ENCODE data around the gene TAF9. TPM values are rescaled to one million over a fixed set of nuclear protein-coding genes. Genes with fewer than 3 reads are reported as not detected.

Gene TAF9
- total and polyA plus RNA-seq, 2 of the 13 experiments (the other 11 are each of a cell fraction or from before 2014, with no cell fraction given): 113 to 218 TPM

DNA sequence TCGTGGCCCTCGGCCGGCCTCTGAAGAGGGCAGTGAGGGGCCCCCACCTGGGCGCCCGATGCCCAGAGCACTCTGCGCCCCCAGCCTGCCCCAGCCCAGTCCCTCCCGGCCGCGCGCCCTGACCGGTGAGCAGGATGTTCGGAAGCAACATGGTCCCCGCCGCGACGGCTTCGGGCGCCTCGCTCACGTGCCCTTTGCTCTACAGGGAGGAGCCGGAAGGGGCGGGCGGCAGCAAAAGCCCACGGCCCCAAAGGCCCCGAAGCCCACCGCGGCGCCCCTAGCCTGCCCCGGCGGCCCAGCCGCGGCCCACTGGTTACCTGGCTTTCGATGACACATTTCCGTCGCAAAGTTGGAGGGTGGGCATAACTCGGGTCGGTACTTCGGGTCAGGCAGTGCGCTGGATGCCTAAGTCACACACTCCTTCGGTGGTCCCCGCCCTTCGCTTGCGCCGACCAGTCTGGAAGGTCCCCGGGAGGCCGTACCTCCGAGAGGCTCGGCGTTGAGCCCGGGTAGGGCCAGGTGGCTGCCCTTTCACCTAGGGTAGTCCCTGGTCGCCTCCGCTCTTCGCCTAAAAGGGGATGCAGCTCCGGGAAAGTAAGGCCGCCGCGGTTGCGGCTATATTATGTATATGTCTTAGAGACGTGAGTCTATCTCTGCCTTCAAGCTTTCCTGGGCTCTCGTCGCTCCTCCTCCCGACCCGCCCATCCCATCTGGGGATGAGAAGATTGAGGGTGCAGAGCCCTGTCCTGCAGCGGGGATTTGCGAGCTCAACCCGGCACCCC, at the start of gene TAF9, which contains the start of the genes AK6 and RAD17 (continued):
- TF ChIP-seq ZGPAT (CRISPR knock-in tag; IDR thresholded peaks at IDR 0.05): peak; percentile 91
- peak; percentile 79; the same call in 1 of the 2 replicates for TF ChIP-seq MTA1 (CRISPR knock-in tag; IDR thresholded peaks at IDR 0.05; ENCODE audit: borderline replicate concordance)
- peak; percentile 97 for TF ChIP-seq SAFB2 (CRISPR knock-in tag; IDR thresholded peaks at IDR 0.05; ENCODE audit: borderline replicate concordance, low read depth)
- peak; percentile 52; the same call in 1 of the 2 replicates for TF ChIP-seq THRA (CRISPR knock-in tag; IDR thresholded peaks at IDR 0.05; ENCODE audit: borderline replicate concordance)
- TF ChIP-seq FOXK1 (CRISPR knock-in tag; IDR thresholded peaks at IDR 0.05; ENCODE audit: borderline replicate concordance, low read depth): peak; percentile 65
- TF ChIP-seq RAD51 (IDR thresholded peaks at IDR 0.05; ENCODE audit: borderline replicate concordance): peak; percentile 6; the same call in 1 of the 2 replicates
- TF ChIP-seq PHF8 (CRISPR knock-in tag; IDR thresholded peaks at IDR 0.05): peak; percentile 85
- TF ChIP-seq ASH2L (IDR thresholded peaks at IDR 0.05; ENCODE audit: insufficient read length, low read depth, low read length): peak; percentile 97
- TF ChIP-seq ZNF713 (CRISPR knock-in tag; IDR thresholded peaks at IDR 0.05): peak; percentile 34; the same call in 1 of the 2 replicates
- no peak for TF ChIP-seq FOXP1 (IDR thresholded peaks at IDR 0.05)
- TF ChIP-seq FOXP1 (CRISPR knock-in tag; IDR thresholded peaks at IDR 0.05): no peak
- peak; percentile 91 for TF ChIP-seq THAP11 (CRISPR knock-in tag; IDR thresholded peaks at IDR 0.05)
- peak; percentile 73 for TF ChIP-seq ZNF747 (CRISPR knock-in tag; IDR thresholded peaks at IDR 0.05; ENCODE audit: borderline replicate concordance)
- TF ChIP-seq, protein P1, sequence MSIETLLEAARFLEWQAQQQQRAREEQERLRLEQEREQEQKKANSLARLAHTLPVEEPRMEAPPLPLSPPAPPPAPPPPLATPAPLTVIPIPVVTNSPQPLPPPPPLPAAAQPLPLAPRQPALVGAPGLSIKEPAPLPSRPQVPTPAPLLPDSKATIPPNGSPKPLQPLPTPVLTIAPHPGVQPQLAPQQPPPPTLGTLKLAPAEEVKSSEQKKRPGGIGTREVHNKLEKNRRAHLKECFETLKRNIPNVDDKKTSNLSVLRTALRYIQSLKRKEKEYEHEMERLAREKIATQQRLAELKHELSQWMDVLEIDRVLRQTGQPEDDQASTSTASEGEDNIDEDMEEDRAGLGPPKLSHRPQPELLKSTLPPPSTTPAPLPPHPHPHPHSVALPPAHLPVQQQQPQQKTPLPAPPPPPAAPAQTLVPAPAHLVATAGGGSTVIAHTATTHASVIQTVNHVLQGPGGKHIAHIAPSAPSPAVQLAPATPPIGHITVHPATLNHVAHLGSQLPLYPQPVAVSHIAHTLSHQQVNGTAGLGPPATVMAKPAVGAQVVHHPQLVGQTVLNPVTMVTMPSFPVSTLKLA (IDR thresholded peaks at IDR 0.05): peak; percentile 61
- TF ChIP-seq CREB1 (IDR thresholded peaks at IDR 0.05): peak; percentile 75
- peak; percentile 49; the same call in 1 of the 2 replicates for TF ChIP-seq CREB1 (CRISPR knock-in tag; IDR thresholded peaks at IDR 0.05)
- TF ChIP-seq, protein P2, sequence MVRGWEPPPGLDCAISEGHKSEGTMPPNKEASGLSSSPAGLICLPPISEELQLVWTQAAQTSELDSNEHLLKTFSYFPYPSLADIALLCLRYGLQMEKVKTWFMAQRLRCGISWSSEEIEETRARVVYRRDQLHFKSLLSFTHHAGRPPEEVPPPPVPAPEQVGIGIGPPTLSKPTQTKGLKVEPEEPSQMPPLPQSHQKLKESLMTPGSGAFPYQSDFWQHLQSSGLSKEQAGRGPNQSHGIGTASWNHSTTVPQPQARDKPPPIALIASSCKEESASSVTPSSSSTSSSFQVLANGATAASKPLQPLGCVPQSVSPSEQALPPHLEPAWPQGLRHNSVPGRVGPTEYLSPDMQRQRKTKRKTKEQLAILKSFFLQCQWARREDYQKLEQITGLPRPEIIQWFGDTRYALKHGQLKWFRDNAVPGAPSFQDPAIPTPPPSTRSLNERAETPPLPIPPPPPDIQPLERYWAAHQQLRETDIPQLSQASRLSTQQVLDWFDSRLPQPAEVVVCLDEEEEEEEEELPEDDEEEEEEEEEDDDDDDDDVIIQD (CRISPR knock-in tag; IDR thresholded peaks at IDR 0.05; ENCODE audit: low read depth): peak; percentile 37; the same call in 1 of the 2 replicates
- peak; percentile 24; the same call in 1 of the 2 replicates for TF ChIP-seq ZNF780A (CRISPR knock-in tag; IDR thresholded peaks at IDR 0.05)
- TF ChIP-seq SIX1 (CRISPR knock-in tag; IDR thresholded peaks at IDR 0.05; ENCODE audit: borderline replicate concordance): no peak
- peak; percentile 92 for TF ChIP-seq RXRA (CRISPR knock-in tag; IDR thresholded peaks at IDR 0.05)
- no peak for TF ChIP-seq NCOA5 (CRISPR knock-in tag; IDR thresholded peaks at IDR 0.05)
- no peak for TF ChIP-seq RBM22 (optimal IDR thresholded peaks at IDR 0.05; ENCODE audit: low read length)
- TF ChIP-seq ZNF205 (CRISPR knock-in tag; IDR thresholded peaks at IDR 0.05): 0 out of 2 replicates have a peak, but pooled peaks have one; percentile 35
- TF ChIP-seq MAFG (CRISPR knock-in tag; IDR thresholded peaks at IDR 0.05): no peak
- TF ChIP-seq SP2 (CRISPR knock-in tag; IDR thresholded peaks at IDR 0.05): peak; percentile 58; the same call in 1 of the 2 replicates
- TF ChIP-seq IRX3 (CRISPR knock-in tag; IDR thresholded peaks at IDR 0.05; ENCODE audit: borderline replicate concordance, low read depth): peak; percentile 75; the same call in 1 of the 2 replicates
